B cell (primary cell): ENCODE results near the gene P4HA1. TPM values are rescaled to one million over a fixed set of nuclear protein-coding genes. Genes with fewer than 3 reads are reported as not detected.

Experiments
- ATAC-seq: fragments of 200-7000 bp; cut with Tn5 transposase; one replicate; pipeline ENCODE4 v1.10.0; 2021; ENCODE audit warnings: low read depth, mild to moderate bottlenecking, moderate number of reproducible peaks, moderate library complexity
- CTCF ChIA-PET: fragments of 350-600 bp; sonication (Branson Sonifier 250); formaldehyde crosslinking; loops from one replicate; lab custom pipeline; 2021; ENCODE audit warnings: antibody characterized with exemption, inconsistent platforms; lab: Charles Lee
- POLR2A ChIA-PET: fragments of 350-600 bp; sonication (Branson Sonifier 250); formaldehyde crosslinking; loops from one replicate; lab custom pipeline; 2021; ENCODE audit warnings: antibody characterized with exemption; lab: Charles Lee
- DNase-seq: peaks from one replicate; pipeline ENCODE4 v3.0.0; 2013
- H2AFZ ChIP-seq: 2 replicates; pipeline ENCODE4 v1.6.1; 2012; ENCODE audit warnings: mild to moderate bottlenecking, low read depth, low read length; ENCODE audit not compliant: insufficient read depth, poor library complexity, severe bottlenecking
- H3K27ac ChIP-seq, 2 donors: 1 replicate in 1 of 2; 2 replicates in 1 of 2; pipeline ENCODE4 v1.5.1; 2012 to 2013; ENCODE audit warnings: low read length in 2 of 2, mild to moderate bottlenecking in 2 of 2, moderate library complexity in 1 of 2
- H3K27me3 ChIP-seq, 4 experiments: fragments of 200-600 bp in 1 of 4; sonication (generic) in 1 of 4; replicated peaks in 1 of 4; 1 replicate in 2 of 4; 2 replicates in 2 of 4; pipeline versions ENCODE4 v1.6.1 to v1.7.0; 2013 to 2016; ENCODE audit warnings: low read length in 3 of 4, mild to moderate bottlenecking in 2 of 4, mixed read lengths in 1 of 4, moderate library complexity in 1 of 4; ENCODE audit not compliant: insufficient read depth in 4 of 4, control insufficient read depth in 3 of 4; ENCODE audit errors: control extremely low read depth in 1 of 4
- H3K36me3 ChIP-seq, 2 experiments: replicated peaks in 1 of 2; 1 replicate in 1 of 2; 2 replicates in 1 of 2; pipeline versions ENCODE4 v1.6.1 to v1.7.1; 2013; ENCODE audit warnings: low read length in 1 of 2; ENCODE audit not compliant: insufficient read depth in 2 of 2, control insufficient read depth in 1 of 2; ENCODE audit errors: control extremely low read depth in 1 of 2, extremely low read depth in 1 of 2
- H3K4me1 ChIP-seq, 2 donors: fragments of 200-600 bp in 1 of 2; sonication (generic) in 1 of 2; 1 replicate in 1 of 2; 2 replicates in 1 of 2; pipeline versions ENCODE4 v1.5.1 to v1.6.1; 2013 to 2017; ENCODE audit warnings: low read length in 2 of 2; ENCODE audit not compliant: control insufficient read depth in 2 of 2, insufficient read depth in 2 of 2
- H3K4me2 ChIP-seq: replicated peaks from 2 replicates; pipeline ENCODE3; 2012; ENCODE audit warnings: mild to moderate bottlenecking, low read depth, low read length; ENCODE audit not compliant: poor library complexity, severe bottlenecking
- H3K4me3 ChIP-seq, 5 experiments: fragments of 200-600 bp in 1 of 5; sonication (generic) in 1 of 5; 1 replicate in 3 of 5; 2 replicates in 2 of 5; pipeline versions ENCODE4 v1.5.1 to v1.7.0; 2011 to 2016; ENCODE audit warnings: low read length in 4 of 5, mild to moderate bottlenecking in 4 of 5, low read depth in 2 of 5, control low read depth in 1 of 5, moderate library complexity in 1 of 5; ENCODE audit not compliant: insufficient read depth in 1 of 5; ENCODE audit errors: control extremely low read depth in 1 of 5, extremely low read depth in 1 of 5
- H3K79me2 ChIP-seq: fragments of 200-600 bp; sonication (generic); one replicate; pipeline ENCODE4 v1.6.0; 2016; ENCODE audit warnings: low read length; ENCODE audit not compliant: control insufficient read depth, insufficient read depth
- H3K9ac ChIP-seq: fragments of 200-600 bp; sonication (generic); 2 replicates; pipeline ENCODE4 v1.6.1; 2017; ENCODE audit warnings: mild to moderate bottlenecking, low read length, moderate library complexity
- H3K9me3 ChIP-seq, 3 donors: one replicate each; pipeline versions ENCODE4 v1.6.1 to v1.7.1; 2013; ENCODE audit warnings: low read length in 2 of 3; ENCODE audit not compliant: control insufficient read depth in 2 of 3, insufficient read depth in 1 of 3; ENCODE audit errors: control extremely low read depth in 1 of 3
- H4K20me1 ChIP-seq: 2 replicates; pipeline ENCODE4 v1.6.0; 2012; ENCODE audit warnings: mild to moderate bottlenecking, low read length; ENCODE audit not compliant: insufficient read depth, control insufficient read depth, poor library complexity, severe bottlenecking
- H3K27ac Mint-ChIP-seq: one replicate; pipeline ENCODE4 v1.8.0; 2021; ENCODE audit warnings: mixed read lengths
- H3K27me3 Mint-ChIP-seq: one replicate; pipeline ENCODE4 v1.8.0; 2021; ENCODE audit warnings: mixed read lengths
- H3K4me1 Mint-ChIP-seq: one replicate; pipeline ENCODE4 v1.8.0; 2021; ENCODE audit warnings: mixed read lengths
- H3K4me3 Mint-ChIP-seq: one replicate; pipeline ENCODE4 v1.8.0; 2021; ENCODE audit warnings: mixed read lengths
- H3K9me3 Mint-ChIP-seq: one replicate; pipeline ENCODE4 v1.8.0; 2022; ENCODE audit warnings: mixed read lengths; ENCODE audit not compliant: insufficient read depth
- EZH2 ChIP-seq: IDR thresholded peaks from 2 replicates; pipeline ENCODE4 v1.6.1; 2012; ENCODE audit warnings: borderline replicate concordance, low read depth, mild to moderate bottlenecking, moderate library complexity, low read length; ENCODE audit not compliant: insufficient read depth, poor library complexity, severe bottlenecking
- WGBS: methylation state at CpG from one replicate; pipeline ENCODE4 v1.1.5; 2013; ENCODE audit warnings: missing lambda C conversion rate; ENCODE audit not compliant: insufficient coverage; 5-methylcytosine and 5-hydroxymethylcytosine counted together
- intact Hi-C: fragments of 100-400 bp; cut with micrococcal nuclease; formaldehyde crosslinking; loops from one replicate; pipeline ENCODE4 v1.10.0; 2022
- polyA plus RNA-seq: library from polyadenylated mRNA; depleted of rRNA; stranded (reverse); fragments of >200 nt; gene quantifications from 2 replicates; pipeline ENCODE4 v1.2.3, GENCODE V29; 2012
- total RNA-seq, 2 donors: library from RNA; stranded (reverse); fragments of 120-200 nt in 1 of 2; gene quantifications; 1 replicate in 1 of 2; 2 replicates in 1 of 2; pipeline versions ENCODE4 v1.2.3 to v1.2.4, GENCODE V29; 2013 to 2022
- TF ChIP-seq, protein P1 (sequence below): fragments of 200-600 bp; IDR thresholded peaks from one replicate; pipeline ENCODE4 v1.8.0; 2022; ENCODE audit warnings: antibody characterized with exemption, mild to moderate bottlenecking

P4HA1 gene
- total and polyA plus RNA-seq, 2 donors (not counting 1 experiment from before 2014, with no cell fraction given) = 12.8 to 19.0 TPM

- no peaks in the 10 kb centered on the region for H3K36me3 ChIP-seq
- ATAC-seq (no peak), DNase-seq (no peak)
- intact Hi-C loops = no loop called here
- H3K4me3 ChIP-seq = no peak overlapping the region
- H3K9me3 ChIP-seq = peaks cover 4 to 32% (median 31%) of the 10 kb centered on the region in 3 donors
- no peak for TF ChIP-seq EZH2
- TF ChIP-seq, protein P1, sequence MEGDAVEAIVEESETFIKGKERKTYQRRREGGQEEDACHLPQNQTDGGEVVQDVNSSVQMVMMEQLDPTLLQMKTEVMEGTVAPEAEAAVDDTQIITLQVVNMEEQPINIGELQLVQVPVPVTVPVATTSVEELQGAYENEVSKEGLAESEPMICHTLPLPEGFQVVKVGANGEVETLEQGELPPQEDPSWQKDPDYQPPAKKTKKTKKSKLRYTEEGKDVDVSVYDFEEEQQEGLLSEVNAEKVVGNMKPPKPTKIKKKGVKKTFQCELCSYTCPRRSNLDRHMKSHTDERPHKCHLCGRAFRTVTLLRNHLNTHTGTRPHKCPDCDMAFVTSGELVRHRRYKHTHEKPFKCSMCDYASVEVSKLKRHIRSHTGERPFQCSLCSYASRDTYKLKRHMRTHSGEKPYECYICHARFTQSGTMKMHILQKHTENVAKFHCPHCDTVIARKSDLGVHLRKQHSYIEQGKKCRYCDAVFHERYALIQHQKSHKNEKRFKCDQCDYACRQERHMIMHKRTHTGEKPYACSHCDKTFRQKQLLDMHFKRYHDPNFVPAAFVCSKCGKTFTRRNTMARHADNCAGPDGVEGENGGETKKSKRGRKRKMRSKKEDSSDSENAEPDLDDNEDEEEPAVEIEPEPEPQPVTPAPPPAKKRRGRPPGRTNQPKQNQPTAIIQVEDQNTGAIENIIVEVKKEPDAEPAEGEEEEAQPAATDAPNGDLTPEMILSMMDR = no peak
- ChIA-PET CTCF (no interaction called here), POLR2A (no interaction called here)
- H3K27ac Mint-ChIP-seq = no peak overlapping the region
- no CpG with 5 or more reads among the region's 2 CpGs for WGBS
- H3K27ac ChIP-seq = no peak overlapping the region
- H3K4me1 ChIP-seq = no peaks in the 10 kb centered on the region
- no peaks in the 10 kb centered on the region for H3K79me2 ChIP-seq
- H3K9me3 Mint-ChIP-seq = peaks cover 24% of the 10 kb centered on the region
- H3K4me3 Mint-ChIP-seq = no peak overlapping the region
- H3K4me2 ChIP-seq = no peak overlapping the region
- no peaks in the 10 kb centered on the region for H4K20me1 ChIP-seq
- no peak overlapping the region for H3K9ac ChIP-seq
- H3K4me1 Mint-ChIP-seq = no peaks in the 10 kb centered on the region
- H3K27me3 ChIP-seq = peaks cover 0 to 16% (median 1%) of the 10 kb centered on the region in 4 experiments
- H2AFZ ChIP-seq = no peak overlapping the region
- peaks cover 4% of the 10 kb centered on the region for H3K27me3 Mint-ChIP-seq
Observed at GRCh38 chr10:72981882-72982529, 114.7 kb downstream of the P4HA1 start.

- Mint-ChIP-seq H3K4me1 (no peaks in the 10 kb centered on the region), H3K4me3 (no peak overlapping the region), H3K27me3 (peaks cover 6% of the 10 kb centered on the region), H3K27ac (no peak overlapping the region), H3K9me3 (peaks cover 26% of the 10 kb centered on the region)
- ChIA-PET POLR2A (no interaction called here), CTCF (no interaction called here)
- Histone ChIP-seq H4K20me1 (no peaks in the 10 kb centered on the region), H3K4me1 (no peaks in the 10 kb centered on the region), H3K36me3 (no peaks in the 10 kb centered on the region), H3K4me3 (no peak overlapping the region), H3K9ac (no peak overlapping the region), H2AFZ (no peak overlapping the region), H3K4me2 (no peak overlapping the region), H3K79me2 (no peaks in the 10 kb centered on the region), H3K27ac (no peak overlapping the region), H3K9me3 (peaks cover 4 to 36% (median 36%) of the 10 kb centered on the region in 3 donors), H3K27me3 (peaks cover 0 to 16% (median 1%) of the 10 kb centered on the region in 4 experiments)
- TF ChIP-seq, protein P1 = no peak
- no peak for TF ChIP-seq EZH2
- 71% methylated on average over 4 of the region's 4 CpGs for WGBS
- intact Hi-C loops = no loop called here
- DNase-seq = no peak
- no peak for ATAC-seq
Observed at GRCh38 chr10:72981028-72981881, 115.4 kb downstream of the P4HA1 start.
